T-helper 1 cell treated with Interleukin-12 subunit alpha and Interleukin-12 subunit beta and Interleukin-4 antibody, amounts not matched to agents 30 ng/mL and 1 ng/mL, for 36 hours (primary cell): ENCODE results near the gene CELSR1. TPM values are rescaled to one million over a fixed set of nuclear protein-coding genes. Genes with fewer than 3 reads are reported as not detected.
"Not testable (repeated sequence)": the region's sequence is repeated elsewhere in the genome, so short reads cannot be mapped to it uniquely, and the experiment has no call there.

Experiments
- intact Hi-C: fragments of 100-400 bp; cut with micrococcal nuclease; formaldehyde crosslinking; loops from one replicate; pipeline ENCODE4 v1.15.1; 2024
- total RNA-seq: library from RNA; stranded (reverse); gene quantifications from 2 replicates; pipeline ENCODE4 v1.2.3, GENCODE V29; 2022

The CELSR1 gene
- total RNA-seq, 1 donor from 2014 or later = 0.47 TPM

DNA sequence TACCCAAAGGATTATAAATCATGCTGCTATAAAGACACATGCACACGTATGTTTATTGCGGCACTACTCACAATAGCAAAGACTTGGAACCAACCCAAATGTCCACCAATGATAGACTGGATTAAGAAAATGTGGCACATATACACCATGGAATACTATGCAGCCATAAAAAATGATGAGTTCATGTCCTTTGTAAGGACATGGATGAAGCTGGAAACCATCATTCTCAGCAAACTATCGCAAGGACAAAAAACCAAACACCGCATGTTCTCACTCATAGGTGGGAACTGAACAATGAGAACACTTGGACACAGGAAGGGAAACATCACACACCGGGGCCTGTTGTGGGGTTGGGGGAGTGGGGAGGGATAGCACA, 21.3 kb downstream of the CELSR1 start:
- intact Hi-C loops = not testable (repeated sequence)

DNA sequence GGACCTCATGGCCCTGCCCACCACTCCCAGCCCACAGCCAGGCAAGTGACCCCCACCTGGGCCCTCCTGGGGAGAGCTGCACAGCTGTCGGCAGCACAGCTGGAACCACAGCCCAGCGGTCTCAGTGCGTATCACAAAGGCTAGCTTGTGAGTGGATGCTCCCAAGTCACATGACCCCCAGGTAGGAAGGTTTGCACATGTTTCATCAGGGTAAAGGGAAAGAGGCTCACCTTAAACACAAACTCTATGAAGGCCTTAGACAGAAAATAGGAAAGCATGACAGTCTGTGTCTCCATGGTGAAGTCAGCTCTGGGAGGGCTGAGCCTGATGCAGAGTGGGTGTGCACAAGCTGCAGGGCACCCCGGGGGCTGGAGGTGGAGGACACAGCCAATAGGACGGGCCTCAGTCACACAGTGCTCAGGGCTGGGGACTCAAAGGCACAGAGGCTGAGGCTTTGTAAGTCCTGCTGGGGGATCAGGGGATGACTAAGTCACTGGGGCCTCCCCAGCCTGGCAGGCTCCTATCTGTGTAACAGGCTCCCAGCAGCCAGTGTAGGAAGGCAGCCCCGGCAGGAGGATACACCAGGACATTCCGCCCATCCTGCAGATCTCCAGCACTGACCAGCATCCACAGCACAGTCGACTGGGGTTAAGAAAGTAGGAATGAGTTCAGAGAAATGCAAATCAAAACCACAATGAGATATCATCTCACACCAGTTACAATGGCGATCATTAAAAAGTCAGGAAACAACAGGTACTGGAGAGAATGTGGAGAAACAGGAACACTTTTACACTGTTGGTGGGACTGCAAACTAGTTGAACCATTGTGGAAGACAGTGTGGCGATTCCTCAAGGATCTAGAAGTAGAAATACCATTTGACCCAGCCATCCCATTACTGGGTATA, 22.0 kb downstream of the CELSR1 start:
- intact Hi-C loops = no loop called here

DNA sequence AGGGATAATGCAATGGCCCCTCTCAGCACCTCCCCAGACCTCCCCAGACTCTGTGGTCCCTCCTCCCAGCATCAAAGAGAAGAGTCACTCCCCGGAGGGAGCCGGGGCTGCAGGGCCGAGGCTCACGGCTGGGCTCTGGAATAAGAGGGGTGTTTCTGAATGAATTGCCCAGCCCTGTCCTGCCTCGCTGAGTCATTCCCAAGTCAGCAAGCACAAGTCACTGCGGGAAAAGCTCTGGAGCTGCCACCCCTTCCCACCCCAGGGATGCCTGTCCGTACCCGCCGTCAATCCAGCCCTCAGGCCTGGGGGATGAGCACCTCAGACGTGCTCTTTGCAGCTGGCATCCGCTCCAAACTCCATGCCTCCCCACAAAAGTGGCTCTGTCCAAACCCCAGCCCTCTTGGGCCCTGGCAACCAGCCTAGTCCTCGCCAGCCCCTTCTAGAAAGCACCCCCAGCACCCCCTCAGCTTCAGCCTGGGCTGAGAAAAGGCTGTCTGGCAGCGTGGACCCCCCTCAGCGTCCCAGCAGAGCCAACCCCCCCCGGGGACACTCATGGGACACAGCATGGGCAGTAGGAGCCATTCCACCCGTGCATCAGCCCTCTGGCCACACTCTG, 22.7 kb downstream of the CELSR1 start:
- intact Hi-C loops = no loop called here

DNA sequence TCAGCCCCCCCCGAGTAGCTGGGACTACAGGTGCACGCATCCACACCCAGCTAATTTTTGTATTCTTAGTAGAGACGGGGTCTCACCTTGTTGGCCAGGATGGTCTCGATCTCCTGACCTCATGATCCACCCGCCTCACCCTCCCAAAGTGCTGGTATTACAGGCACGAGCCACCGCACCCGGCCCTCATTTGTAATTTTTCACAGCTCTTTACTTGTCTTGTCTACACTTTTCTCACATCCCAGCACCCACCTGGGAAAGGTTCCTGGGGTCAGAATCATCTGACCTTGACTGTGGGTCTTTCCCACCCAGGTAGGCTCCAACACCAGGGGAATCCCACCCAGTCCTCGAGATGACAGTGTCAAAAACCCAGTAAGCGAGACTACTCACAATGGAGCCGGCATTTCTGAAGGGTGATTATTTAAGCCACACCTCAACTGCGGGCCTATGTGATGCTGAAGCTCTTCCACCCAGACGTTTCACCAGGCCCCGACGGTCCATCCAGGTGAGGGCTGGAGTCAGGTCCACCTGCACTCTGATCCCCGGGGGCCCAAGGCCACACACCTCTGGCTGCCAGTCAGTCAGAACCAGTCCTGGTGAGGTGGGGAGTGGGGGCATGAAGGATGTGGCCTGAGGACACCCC, 23.4 kb downstream of the CELSR1 start:
- intact Hi-C loops = no loop called here

DNA sequence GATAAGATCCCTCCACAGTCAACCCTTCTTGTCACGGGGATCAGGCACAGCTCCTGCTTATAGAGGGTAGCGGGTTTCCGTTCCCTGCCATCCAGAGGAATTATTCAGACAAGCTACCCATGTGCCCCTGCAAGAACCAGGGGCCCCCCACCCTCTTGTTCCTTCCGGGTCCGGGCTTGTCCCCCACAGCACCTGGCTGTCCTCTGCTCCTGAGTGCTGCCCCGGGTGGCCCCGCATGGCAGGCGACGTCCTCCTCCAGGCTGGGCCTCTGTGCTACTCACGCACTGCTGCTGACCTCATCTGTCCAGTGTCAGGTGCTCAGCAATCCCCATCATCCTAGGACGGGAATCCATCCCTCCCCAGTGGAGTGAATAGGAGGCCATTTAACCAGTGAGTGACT, 24.7 kb downstream of the CELSR1 start:
- intact Hi-C loops = no loop called here

DNA sequence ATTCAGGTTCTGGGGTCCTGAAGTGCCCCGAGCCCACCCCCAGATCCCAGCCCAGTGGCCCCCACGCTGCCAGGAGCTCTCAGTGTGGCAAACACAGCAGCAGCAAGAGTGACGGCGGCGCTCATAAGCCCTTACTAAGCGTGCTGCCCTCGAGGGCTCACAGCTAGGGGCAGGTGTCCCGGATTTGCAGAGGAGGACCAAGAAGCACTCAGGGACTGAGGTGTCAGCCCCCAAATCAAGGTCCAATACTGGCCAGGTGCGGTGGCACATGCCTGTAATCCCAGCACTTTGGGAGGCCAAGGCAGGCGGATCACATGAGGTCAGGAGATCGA, 25.4 kb downstream of the CELSR1 start:
- intact Hi-C loops = no loop called here

DNA sequence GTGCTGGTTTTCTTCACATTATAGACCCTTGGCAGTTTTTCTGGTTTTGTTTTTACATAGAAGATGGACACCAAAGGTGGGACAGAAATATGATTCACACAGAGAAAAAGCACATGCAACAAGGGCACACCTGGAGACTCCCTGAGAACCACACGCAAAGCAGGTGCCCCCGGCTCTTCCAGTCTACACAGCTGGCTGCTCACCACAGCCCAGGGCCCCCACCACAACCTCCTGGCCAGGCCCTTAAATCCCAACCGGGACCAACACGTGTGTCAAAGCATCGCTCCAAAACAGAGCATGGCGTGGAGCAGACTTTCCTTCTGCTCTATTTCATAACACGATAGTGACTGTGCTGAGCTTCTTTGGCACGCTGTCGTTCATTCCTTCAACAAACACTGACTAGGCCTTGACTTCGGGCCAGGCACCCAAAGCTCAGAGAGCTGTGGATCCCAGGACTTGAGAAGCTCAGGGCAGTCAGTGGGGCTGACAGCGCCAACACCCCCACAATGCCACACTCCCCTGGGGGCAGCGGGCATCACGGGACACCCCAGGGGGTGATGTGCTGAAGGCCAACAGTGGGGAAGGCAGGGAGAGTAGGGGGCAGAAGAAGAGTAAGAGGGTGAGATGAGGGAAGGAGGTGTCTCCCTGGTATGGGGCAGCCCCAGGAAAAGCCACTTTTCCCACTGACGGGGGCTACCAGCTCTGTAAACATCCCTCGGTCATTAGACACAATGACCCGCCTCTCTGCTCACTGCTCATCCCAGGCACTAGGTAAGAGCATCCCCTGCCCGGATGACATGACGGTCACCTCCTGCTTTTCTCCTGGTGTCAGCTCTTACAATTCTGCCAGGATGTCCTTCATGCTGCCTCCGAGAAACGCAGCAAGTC, 26.0 kb downstream of the CELSR1 start:
- intact Hi-C loops = no loop called here

DNA sequence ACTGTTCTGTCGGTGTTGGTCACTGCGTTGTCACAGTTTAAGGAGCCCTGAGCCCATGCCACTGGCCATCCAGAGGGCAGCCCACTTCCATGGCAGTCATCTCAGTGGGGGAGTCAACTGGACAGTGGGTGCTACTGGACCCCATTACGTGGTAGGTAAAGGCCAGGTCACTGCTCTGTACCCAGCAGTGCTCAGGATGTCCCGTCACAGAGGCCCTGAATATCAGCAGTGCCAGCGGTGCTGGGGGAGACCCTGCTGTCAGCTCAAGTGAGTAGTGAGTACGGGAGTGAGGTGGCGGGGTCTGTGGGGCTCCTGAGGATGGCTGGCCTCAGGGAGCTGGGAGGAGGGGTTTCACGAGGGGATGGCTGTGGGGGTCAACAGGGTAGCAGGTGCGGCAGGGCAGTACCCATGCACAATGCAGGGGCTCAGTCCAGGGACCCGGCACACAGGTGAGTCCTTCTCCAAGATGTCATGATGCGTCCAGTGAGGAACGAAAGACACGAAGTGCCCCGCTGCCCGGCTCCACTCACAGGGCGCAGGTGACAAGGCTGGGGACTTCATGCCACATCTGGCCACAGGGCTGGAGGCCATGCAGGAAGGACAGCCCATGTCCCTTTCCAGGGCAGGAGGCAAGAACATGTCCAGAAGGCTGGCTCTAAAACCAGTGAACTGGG, 27.9 kb downstream of the CELSR1 start:
- intact Hi-C loops = no loop called here

DNA sequence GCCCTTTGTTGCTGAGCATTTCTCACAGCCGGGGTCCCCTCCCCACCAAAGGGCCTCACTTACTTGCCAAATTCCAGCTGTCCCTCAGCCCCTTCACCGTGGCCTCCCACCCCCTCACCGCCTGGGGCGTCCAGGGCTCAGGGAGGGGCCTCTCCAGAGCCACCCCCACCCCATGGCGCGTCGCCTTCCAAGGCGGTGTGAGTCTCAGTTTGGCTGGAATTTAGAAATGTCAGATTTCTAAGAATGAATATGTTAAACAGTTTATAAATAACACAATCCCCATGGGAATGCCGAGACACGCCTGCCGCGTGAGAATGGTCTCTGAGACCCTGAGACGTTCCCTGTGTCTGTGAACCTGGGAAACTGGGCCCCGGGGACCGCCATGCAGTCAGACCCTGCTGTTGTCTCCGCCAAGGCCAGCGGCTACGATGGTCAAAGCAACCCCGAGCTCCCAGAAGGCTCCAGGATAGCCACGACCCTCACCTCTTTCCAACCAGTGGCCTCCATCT, 28.9 kb downstream of the CELSR1 start:
- intact Hi-C loops = no loop called here

DNA sequence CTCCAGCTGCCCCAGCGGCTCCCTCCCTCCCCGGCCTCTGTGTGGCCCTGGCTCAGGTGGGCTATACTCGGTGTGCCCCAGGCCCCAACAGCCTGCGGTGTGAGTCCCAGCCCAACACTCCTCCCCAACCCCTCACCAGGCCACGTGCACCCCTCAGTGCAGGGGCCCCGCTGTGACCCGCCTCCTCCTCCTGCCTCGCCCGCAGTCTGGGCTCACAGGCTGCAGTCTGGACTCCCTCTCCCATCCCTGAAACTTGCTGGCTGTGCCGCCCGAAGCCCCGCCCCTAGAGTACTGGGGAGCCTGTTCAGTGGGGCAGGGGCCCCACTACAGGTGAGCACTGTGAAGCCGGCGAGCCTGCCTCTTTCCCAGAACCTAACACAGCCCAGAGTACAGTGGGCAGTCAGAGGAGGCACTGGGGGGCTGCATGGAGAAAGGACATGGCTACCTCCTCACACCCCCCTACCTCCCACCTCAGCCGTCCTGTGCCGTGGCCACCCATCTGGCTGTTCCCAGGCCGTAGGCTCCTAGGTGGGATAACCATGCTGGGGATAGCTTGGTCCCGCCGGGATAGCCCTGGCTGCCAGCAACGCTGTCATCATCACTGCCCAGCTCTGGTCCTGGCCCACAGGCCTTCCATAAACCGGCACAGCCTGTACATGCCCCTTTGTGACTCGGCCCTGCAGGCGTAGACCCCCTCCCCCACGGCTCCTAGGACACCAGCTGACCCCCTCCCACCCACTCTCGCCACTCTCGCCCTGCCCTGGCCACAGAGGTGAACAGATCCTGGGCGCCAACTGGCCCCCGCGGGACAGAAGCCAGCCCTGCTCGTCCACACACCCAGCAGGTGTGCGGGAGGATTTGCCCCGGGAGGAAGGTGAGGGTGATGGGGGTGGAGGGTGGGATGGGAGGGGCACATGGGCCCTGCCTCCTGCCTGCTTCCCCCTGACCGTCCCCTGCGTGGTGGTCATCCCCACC, 29.7 kb downstream of the CELSR1 start:
- intact Hi-C loops = no loop called here

DNA sequence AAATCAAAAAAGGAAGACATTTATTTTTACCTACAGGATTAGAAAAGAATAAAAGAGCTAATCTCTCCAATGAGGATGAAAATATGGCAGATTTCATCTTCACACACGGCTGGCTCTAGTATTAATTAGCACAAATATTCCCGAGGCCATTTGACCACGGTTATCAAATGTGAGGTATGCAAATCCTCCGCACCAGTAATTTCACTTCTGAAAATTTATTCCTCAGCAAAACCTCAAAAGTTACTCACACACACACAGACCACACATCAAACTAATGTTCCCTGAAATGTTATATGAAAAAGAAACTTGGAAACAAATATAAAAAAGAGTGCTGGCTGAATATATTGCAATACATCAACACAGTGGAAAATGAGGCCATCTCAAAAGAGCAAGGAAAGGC, 32.8 kb downstream of the CELSR1 start:
- intact Hi-C loops = no loop called here

DNA sequence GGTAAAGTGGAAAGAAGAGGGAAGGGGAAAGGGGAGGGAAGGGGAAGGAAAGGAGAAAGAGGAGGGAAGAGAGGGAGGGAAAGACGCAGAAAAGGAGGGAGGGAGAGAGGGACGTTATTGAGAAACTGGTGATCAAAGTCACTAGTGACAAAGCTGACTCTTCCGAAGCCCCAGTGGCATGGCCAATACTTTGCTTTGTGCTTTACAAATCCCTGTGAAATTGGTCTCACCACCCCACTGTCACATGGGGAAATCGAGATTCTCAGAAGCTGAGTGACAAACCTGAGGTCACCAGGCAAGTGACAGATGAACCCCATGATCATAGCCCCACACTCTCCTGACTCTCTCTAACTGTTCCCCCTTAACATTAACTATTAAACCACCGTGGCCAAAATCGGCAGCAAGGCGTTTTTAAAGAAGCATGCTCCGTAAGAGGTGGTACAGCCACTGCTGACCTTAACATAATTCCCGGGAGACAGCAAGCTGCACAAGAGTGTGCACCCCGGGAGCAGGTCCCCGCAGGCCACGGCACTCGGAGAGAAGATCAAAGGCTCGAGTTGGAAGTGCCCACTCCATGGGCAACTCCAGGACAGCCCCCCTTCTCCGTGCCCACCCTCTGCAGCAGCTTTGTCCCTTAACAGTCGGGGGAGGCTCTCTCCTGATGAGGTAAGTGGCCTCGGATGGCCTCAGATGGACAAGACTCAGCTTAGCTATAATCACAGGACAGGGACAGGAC, 34.8 kb downstream of the CELSR1 start:
- intact Hi-C loops = no loop called here

DNA sequence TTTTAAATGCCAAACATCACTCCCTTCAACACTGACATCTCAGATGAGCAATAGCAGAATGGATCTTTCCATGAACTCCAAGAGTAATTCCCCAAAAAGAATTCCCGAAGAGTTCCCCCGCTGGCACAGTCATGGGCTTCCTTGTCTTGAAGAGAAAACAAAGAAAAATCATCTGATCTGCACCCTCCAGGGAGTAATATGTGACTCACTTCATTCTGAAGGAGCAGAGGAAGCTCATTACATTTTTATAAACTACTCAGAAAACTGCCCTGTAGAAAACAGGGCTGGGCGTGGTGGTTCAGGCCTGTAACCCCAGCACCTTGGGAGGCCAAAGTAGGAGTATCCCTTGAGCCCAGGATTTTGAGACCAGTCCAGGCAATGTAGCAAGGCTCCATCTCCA, 35.7 kb downstream of the CELSR1 start:
- intact Hi-C loops = no loop called here

DNA sequence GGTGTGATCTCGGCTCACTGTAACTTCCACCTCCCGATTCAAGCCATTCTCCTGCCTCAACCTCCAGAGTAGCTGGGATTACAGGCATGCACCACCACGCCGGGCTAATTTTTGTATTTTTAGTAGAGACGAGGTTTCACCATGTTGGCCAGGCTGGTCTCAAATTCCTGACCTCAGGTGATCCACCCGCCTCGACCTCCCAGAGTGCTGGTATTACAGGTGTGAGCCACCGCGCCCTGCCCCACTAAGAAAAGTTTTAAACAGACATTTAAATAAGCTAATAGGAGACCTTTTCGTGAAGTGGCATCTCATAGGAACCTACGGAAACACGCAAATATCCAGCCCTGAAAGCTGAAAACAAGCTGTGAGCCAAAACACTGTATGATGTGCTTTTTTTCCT, 36.2 kb downstream of the CELSR1 start:
- intact Hi-C loops = not testable (repeated sequence)

DNA sequence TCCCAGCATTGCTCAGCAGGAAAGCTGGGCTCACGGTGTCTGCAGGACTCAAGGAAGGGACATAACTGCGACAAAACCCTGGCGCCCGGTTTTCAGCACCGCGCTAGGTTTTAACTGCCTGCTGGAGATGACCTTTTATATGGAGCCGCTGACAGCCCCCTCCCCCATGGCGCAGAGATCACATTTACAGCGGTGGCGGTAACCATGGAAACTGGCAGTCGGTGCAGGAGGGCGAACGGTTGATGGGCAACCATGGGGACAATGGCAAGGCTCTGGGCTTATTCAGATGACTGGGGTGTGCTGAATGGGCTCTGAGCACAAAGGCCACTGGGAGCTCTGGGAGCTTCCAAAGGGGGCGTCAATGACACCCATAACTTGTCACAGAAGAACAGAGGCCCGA, 37.2 kb downstream of the CELSR1 start:
- intact Hi-C loops = no loop called here

DNA sequence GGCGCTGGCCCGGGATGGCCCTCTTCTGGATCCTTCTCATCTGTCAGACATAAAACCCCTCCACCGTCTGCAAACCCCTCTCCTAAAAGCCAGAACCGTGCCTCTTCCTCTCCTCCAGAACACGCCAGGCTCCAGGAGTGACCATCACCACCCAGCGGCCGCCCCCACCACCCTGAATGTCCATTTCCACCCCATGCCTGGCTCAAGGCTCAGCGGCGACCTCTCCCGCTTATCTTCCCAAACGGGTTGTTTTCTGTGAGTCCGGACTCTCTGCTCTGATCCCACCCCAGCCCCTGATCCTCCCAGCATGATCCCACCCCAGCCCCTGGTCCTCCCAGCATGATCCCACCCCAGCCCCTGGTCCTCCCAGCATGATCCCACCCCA, 37.6 kb downstream of the CELSR1 start:
- intact Hi-C loops = no loop called here

DNA sequence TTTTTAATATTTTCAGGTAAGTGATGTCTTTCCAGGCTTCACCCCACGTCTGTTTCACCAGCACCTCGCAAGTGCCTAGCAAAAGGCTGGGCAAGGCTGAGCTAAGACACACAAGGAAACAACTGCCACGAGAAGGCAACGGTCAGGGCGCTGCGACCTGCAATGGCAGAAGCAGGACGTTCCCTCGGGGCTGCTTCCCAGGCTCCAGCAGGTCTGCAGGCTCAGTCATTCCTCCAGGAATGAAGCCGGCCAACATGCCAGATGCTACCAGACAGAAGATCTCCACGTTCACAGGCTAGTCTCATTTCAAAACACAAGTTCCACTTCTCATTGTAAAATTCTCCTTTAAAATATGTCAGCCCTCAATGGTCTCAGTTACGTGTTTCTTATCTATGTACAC, 45.5 kb downstream of the CELSR1 start:
- intact Hi-C loops = no loop called here

DNA sequence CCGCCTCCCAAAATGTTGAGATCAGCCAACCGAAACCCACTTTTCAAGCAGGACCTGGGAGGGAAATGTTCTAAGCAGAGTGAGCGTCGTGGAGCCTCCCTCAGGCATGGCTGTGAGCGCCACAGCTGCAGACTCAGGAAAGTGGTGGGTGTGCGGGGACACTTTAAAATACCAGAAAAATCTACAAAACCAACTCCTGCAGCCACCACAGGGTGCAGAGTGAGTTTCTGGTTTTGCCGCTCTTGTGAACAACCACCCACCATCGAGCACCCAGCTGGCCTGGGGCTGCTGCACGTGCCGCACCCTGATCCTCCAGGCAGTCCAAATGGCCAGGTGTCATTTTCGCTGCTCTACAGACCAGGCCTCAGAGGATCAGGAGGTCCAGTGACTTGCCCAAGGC, 46.9 kb downstream of the CELSR1 start:
- intact Hi-C loops = no loop called here
